Ishikawa (cell line): ENCODE results near the gene PBX4.

Experiments used
- CREB1 ChIP-seq: IDR thresholded peaks from 2 replicates; pipeline ENCODE4 v1.6.1; 2012; ENCODE audit warnings: low read depth
- EP300 ChIP-seq: IDR thresholded peaks from 2 replicates; pipeline ENCODE4 v1.6.1; 2012; ENCODE audit warnings: borderline replicate concordance
- MAX ChIP-seq: IDR thresholded peaks from 2 replicates; pipeline ENCODE4 v1.6.1; 2012
- NFIC ChIP-seq: IDR thresholded peaks from 2 replicates; pipeline ENCODE4 v1.6.1; 2012
- RAD21 ChIP-seq: IDR thresholded peaks from 2 replicates; pipeline ENCODE4 v1.6.1; 2012; ENCODE audit warnings: low read depth
- TAF1 ChIP-seq: IDR thresholded peaks from 2 replicates; pipeline ENCODE4 v1.6.1; 2012; ENCODE audit warnings: low read depth, mild to moderate bottlenecking
- TCF12 ChIP-seq: IDR thresholded peaks from 2 replicates; pipeline ENCODE4 v1.6.1; 2012; ENCODE audit warnings: low read depth
- TEAD4 ChIP-seq: IDR thresholded peaks from 2 replicates; pipeline ENCODE4 v1.6.1; 2012
- YY1 ChIP-seq: IDR thresholded peaks from 2 replicates; pipeline ENCODE4 v1.6.1; 2012; ENCODE audit warnings: low read depth
- ZBTB7A ChIP-seq: IDR thresholded peaks from 2 replicates; pipeline ENCODE4 v1.6.1; 2012; ENCODE audit warnings: low read depth
- TF ChIP-seq, protein P1 (sequence below): IDR thresholded peaks from 2 replicates; pipeline ENCODE4 v1.6.1; 2012; ENCODE audit warnings: low read depth, mild to moderate bottlenecking
- TF ChIP-seq, protein P2 (sequence below): IDR thresholded peaks from 2 replicates; pipeline ENCODE4 v1.6.1; 2012

DNA sequence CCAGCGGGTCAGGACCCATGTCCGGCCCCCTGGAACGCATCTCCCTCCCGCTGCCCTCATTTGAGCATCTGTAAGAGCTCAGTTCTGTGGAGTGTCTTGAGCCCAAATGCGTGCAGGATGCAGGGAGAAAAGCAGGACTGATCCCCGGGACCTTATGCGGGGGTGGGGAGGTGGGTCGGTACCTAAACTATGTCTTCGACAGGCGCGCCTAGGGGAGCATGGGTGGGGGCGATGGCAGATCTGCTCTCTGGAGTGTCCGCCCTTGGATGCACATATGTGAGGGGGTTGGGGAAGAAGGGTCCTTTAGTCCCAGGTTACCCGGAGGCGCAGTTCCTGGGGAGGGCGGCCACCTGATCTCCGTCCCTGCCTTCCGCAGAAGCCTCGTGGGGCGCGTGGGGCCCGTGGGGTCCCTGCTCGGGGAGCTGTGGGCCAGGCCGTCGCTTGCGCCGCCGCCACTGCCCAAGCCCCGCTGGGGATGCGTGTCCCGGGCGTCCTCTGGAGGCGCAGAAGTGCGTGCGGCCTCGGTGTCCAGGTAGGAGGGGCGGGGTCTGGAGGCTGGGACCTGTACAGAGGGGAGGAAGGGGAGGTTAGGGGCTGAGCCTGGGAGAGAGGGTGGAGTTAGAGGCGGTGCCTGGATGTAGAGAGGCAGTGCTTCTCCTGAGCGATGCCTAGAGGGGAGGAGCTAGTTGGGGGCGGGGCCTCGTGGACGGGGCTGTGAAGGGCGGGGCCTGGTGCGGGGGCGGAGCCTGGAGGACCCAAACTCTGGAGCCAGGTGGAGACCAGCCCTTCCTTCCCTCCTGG is 77.6 kb downstream of the PBX4 start:
- TF ChIP-seq, protein P1, sequence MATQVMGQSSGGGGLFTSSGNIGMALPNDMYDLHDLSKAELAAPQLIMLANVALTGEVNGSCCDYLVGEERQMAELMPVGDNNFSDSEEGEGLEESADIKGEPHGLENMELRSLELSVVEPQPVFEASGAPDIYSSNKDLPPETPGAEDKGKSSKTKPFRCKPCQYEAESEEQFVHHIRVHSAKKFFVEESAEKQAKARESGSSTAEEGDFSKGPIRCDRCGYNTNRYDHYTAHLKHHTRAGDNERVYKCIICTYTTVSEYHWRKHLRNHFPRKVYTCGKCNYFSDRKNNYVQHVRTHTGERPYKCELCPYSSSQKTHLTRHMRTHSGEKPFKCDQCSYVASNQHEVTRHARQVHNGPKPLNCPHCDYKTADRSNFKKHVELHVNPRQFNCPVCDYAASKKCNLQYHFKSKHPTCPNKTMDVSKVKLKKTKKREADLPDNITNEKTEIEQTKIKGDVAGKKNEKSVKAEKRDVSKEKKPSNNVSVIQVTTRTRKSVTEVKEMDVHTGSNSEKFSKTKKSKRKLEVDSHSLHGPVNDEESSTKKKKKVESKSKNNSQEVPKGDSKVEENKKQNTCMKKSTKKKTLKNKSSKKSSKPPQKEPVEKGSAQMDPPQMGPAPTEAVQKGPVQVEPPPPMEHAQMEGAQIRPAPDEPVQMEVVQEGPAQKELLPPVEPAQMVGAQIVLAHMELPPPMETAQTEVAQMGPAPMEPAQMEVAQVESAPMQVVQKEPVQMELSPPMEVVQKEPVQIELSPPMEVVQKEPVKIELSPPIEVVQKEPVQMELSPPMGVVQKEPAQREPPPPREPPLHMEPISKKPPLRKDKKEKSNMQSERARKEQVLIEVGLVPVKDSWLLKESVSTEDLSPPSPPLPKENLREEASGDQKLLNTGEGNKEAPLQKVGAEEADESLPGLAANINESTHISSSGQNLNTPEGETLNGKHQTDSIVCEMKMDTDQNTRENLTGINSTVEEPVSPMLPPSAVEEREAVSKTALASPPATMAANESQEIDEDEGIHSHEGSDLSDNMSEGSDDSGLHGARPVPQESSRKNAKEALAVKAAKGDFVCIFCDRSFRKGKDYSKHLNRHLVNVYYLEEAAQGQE: no peak
- no peak for TF ChIP-seq TEAD4
- TF ChIP-seq NFIC: no peak
- TF ChIP-seq YY1: no peak
- no peak for TF ChIP-seq TAF1
- no peak for TF ChIP-seq CREB1
- TF ChIP-seq RAD21: peak; percentile 8; the same call in 1 of the 2 replicates
- TF ChIP-seq MAX: 0 out of 2 replicates have a peak, but pooled peaks have one; percentile 44
- TF ChIP-seq, protein P2, sequence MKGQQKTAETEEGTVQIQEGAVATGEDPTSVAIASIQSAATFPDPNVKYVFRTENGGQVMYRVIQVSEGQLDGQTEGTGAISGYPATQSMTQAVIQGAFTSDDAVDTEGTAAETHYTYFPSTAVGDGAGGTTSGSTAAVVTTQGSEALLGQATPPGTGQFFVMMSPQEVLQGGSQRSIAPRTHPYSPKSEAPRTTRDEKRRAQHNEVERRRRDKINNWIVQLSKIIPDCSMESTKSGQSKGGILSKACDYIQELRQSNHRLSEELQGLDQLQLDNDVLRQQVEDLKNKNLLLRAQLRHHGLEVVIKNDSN: no peak
- TF ChIP-seq ZBTB7A: peak; percentile 40; the same call in 1 of the 2 replicates
- TF ChIP-seq EP300: no peak
- no peak; the same call in 1 of the 2 replicates for TF ChIP-seq TCF12
